GM18873 (cell line): Measurements from ENCODE around the gene NHLRC4.

ENCODE experiments used
- ATAC-seq: cut with Tn5 transposase; IDR thresholded peaks from one replicate; pipeline ENCODE4 v1.9.1; 2021; ENCODE audit warnings: mild to moderate bottlenecking, moderate library complexity, moderate number of reproducible peaks; ENCODE audit not compliant: unreplicated experiment, low FRiP score

Gene NHLRC4

GRCh38 chr16:552171-552570, 14.6 kb upstream of the NHLRC4 start:
- ATAC-seq: no peak

DNA sequence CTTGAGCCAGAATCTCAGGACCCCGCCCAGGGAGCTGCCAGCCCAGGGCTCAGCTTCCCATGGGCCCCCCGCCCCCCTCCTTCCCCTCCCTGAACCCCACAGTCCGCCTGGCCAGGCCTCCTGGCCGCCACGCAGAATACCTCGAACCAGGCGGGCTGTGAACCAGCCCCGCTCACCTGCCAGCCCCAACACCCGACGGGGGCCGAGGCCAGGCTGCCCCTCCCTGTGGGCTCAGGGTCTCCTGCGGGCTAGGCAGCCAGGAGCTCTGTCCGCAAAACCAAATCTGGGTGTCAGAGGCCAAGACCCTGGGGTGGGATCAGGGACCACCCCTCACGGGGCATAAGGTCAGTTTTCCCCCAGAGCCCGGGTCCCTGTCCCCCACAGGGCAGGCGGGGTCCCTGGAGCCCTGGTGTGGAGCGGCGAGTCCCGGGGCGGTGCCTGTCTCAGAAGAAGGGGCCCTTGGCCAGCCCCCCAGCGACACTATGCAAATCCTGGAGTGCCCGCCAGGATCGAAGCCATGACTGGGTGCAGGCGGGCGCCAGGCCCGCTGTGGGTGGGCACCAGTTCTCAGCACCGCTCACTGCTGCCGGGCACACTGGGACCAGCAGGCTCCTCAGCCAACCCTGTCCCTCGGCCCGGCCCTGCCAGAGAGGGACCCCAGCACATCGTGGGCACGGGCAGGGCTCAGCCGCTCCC, 13.1 kb upstream of the NHLRC4 start:
- no peak for ATAC-seq

GRCh38 chr16:554297-554621, 12.5 kb upstream of the NHLRC4 start:
- no peak for ATAC-seq

DNA sequence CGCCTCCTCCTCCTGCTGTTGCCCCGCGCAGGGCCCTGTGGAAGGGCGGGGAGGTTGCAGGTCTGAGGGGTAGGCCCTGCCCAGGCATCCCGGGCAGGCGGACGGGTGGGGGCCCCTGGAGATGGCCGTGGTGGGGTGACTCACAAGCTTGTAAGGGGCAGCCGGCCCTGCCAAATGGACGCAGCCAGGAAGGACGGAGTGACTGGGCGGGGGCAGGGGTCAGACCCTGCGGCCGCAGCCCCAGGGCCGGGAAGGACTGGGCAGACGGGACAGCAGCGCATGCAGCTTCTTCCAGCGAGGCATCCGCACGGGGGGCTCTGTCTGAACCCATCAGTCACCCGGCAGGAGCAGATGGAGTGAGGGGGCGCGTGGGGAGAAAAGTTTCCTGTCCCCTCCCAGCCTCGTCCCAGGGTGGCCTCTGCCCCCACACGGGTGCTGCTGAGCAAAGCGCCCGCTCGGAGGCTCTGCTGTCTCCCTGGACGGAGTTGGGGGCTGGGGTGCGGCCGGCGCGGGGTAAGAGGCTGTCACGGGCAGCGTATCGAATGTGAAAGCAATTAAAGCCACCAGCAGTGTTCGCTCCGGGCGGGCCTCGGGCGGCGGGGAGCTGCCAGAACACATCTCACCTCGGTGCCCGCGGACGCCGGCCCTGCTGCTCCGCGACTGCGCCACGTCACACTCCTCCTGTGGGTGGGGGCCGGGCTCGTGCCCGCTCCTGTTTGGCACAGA, 12.0 kb upstream of the NHLRC4 start:
- ATAC-seq: no peak

- no peak for ATAC-seq
Measured at GRCh38 chr16:555528-556473, 11.0 kb upstream of the NHLRC4 start.

DNA sequence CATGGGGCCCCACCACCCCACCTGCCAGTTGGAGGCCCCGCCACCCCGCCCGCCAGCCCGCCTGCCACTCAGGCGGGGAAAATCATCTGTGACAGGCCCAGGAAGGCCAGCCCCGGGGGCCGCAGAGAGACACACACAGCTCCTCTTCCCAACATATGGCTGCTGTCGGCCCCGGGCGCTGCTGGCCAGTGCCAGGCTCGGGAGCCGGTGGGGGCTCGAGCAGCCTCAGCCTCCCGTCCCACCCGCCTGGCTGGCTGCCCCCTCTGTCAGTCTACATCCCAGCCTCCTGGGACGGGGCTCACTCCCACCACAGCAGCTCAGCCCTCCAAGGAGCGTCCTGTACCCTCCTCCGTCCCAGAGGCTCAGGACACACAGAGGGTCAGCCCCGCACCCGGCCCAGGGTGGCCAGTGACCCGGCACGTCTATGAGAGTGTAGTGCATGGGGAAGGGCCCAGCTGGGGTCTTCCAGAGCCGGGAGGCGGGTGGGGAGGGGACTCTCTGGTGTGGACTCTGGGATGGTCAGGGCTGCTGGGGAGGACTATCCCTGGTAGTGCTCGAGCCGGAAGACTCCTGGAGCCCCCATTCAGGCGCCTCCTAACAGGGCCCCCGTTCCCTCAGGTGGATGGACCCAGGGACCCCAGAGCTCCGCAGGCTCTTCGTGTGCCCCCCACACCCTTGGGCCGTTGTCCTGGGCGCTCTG, 10.2 kb upstream of the NHLRC4 start:
- ATAC-seq: no peak

DNA sequence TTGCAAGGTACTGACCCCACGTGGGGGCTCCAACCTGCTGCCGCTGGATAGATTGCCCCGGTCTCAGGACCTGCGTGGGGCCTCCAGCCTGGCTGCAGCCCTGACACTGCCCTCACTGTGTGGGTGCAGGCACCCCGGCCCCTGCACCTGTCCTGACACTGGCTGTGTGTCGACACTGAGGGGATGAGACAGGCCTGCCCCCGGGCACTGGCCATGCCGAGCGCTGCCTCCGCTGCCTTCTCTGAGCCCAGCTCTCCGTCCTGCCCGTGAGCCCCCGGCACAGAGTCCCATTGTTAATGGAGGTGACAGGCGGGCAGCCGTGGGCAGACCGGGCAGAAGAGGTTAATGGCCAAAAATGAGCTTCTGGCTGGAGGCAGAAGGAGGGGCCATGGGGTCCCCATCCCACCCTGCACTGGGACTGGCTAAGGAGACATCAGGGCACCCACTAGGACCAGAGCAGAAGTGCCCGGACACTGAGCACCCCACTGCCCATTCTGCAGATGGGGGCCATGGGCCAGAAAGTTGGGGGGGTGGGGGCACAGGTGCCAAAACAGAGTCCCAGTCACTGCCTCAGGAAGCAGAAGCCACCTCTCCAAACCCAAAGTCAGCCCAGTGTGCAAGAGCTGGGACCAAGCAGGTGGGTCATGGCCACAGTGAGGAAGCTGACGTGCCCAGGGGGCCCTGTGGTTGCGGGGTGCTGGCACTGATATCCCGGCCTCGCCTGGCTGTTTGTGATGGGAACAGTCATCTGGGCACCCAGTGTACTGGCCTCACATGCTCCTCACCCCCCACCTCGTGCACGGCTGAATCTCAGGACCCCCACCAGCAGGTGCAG, 9.1 kb upstream of the NHLRC4 start:
- ATAC-seq: no peak

GRCh38 chr16:558298-559020, 8.3 kb upstream of the NHLRC4 start:
- ATAC-seq: no peak

GRCh38 chr16:559021-559380, 7.8 kb upstream of the NHLRC4 start:
- no peak for ATAC-seq

- no peak for ATAC-seq
Measured at GRCh38 chr16:559411-560203, 7.2 kb upstream of the NHLRC4 start.

GRCh38 chr16:560204-560700, 6.6 kb upstream of the NHLRC4 start, which contains the start of gene PRR35:
Gene PRR35 (plus strand): TSS chr16:560394. CDS start chr16:563295, 2,901 bp downstream.
- no peak for ATAC-seq

DNA sequence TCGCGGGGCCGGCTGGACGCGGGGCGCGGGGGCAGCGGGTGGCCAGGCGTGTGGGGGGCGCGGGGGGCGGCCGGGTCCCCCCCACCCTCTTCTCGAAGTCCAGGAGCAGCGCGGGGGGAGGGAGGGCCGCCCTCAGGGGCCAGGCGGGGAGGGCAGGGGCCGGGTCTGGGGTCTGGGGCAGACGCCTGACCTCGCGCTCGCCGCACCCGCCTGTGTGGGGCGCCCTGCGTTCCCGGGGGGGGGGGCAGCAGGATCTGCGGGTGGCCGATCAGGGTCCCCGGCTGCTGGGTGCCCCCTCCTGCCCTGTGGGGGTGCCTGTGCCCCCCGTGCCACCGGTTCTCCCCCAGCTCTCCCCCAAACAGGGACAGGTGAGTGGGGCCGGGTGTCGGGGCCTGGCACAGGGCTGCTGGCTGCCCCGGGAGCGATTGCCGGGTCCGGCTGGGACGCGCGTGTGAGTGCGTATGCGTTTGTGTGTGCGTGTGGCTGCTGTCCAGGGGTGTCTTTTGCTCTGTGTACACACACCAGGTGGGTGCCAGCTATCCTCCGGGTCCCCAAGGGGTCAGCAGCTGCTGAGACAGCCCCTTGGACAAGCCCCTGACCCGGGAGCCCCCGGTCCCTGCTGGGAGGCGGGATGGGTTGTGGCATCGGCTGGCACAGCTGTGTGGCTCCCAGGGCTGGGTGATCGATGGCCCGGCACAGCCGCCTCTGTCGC, 5.9 kb upstream of the NHLRC4 start:
- no peak for ATAC-seq

GRCh38 chr16:561413-561794, 5.4 kb upstream of the NHLRC4 start:
- no peak for ATAC-seq

DNA sequence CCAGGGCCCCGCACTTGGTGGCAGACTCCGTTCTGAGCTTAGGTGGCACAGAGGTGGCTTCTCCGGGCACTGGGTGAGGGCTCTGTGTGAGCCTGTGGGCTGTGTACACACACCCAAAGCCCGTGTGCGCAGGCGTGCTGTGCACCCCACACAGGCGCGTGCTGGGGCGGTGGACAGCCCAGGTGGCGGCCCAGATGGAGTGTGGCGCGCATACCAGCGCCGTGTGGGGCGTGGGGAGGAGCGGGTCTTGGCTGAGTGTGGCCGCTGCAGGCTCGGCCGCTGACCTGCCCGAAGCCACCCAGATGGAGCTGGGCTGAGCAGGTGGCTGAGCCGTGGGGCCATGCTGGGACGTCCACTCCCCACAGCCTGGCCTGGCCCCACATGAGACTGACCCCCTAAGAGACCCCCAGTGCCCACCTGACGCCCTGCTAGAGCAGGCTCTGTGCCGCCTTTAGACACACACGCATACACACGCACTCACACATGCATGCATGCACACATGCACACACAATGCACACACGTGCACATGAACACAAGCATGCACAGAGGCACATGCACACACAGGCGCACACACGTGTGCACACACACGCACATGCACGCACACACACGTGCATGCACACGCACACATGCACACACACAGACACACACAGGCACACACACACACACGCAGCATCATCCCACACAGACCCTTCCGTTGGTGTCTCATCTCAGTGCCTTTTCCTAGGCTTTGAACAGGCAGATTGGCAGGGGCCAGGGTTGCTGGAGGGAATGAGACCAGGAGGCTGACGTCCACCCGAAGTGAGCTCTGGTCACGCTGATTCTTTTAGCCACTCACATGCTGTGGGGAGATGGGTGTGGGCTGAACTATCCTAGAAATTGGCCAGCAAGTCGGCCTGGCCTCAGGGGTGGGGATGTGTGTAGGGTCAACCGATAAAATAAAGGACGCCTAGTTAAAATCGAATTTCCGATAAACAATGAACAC, 4.6 kb upstream of the NHLRC4 start:
- no peak for ATAC-seq

DNA sequence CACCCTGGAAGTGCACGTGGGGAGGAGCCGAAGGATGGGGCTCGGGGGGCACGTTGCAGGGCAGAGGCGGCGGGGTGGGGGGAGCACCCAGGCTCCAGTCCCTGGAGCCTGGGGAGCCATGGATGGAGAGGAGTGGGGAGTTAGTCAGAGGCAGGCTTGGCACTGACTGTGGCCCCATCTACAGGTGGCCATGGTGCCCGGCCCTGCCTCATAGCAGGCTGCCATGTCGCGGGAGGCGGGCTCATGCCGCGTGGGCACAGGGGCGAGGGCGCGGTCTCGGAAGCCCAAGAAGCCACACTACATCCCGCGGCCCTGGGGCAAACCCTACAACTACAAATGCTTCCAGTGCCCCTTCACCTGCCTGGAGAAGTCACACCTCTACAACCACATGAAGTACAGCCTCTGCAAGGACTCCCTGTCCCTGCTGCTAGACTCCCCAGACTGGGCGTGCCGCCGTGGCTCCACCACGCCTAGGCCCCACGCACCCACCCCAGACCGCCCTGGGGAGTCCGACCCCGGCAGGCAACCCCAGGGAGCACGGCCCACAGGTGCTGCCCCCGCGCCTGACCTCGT, 3.6 kb upstream of the NHLRC4 start:
- no peak for ATAC-seq
